Central memory CD4-positive, alpha-beta T cell (primary cell): ENCODE results near the gene TYMP.

Experiments
- DNase-seq: peaks from one replicate; pipeline ENCODE4 v3.0.0; 2022
- total RNA-seq, 3 experiments: gene quantifications; one replicate each; lab custom pipeline; 2026; lab: John Stamatoyannopoulos, UW

TYMP gene
- total RNA-seq: 7.9 to 44.7 (median 13.3) reads per million in 3 experiments

- peak; percentile 50 for DNase-seq
Observed at GRCh38 chr22:50529897-50530579, at the start of gene TYMP. TSS of gene TYMP (minus strand) at chr22:50530012. CDS start at chr22:50529709, 303 bp downstream.

- DNase-seq: no peak
Observed at GRCh38 chr22:50578776-50579310, 49.0 kb upstream of the TYMP start.

- no peak for DNase-seq
Observed at GRCh38 chr22:50577987-50578775, 48.4 kb upstream of the TYMP start, which contains the start of gene CPT1B. TSS of gene CPT1B (minus strand) at chr22:50578427. CDS start at chr22:50577915, 512 bp downstream.

GRCh38 chr22:50577697-50577986 lies 47.8 kb upstream of the TYMP start:
- DNase-seq: no peak

- DNase-seq: no peak
Observed at GRCh38 chr22:50576806-50577696, 47.2 kb upstream of the TYMP start.

GRCh38 chr22:50576070-50576469 lies 46.3 kb upstream of the TYMP start:
- DNase-seq: no peak

- DNase-seq: no peak
Observed at GRCh38 chr22:50575426-50575941, 45.7 kb upstream of the TYMP start.

- no peak for DNase-seq
Observed at GRCh38 chr22:50574383-50574755, 44.6 kb upstream of the TYMP start.

GRCh38 chr22:50573491-50574382 lies 43.9 kb upstream of the TYMP start:
- no peak for DNase-seq

GRCh38 chr22:50572965-50573364 lies 43.2 kb upstream of the TYMP start:
- no peak for DNase-seq

GRCh38 chr22:50571264-50572175 lies 41.7 kb upstream of the TYMP start:
- DNase-seq: no peak

- DNase-seq: no peak
Observed at GRCh38 chr22:50570861-50571260, 41.0 kb upstream of the TYMP start.

- no peak for DNase-seq
Observed at GRCh38 chr22:50569896-50570535, 40.2 kb upstream of the TYMP start.

- DNase-seq: no peak
Observed at GRCh38 chr22:50569041-50569459, 39.2 kb upstream of the TYMP start.

- no peak for DNase-seq
Observed at GRCh38 chr22:50568626-50569025, 38.8 kb upstream of the TYMP start.

- no peak for DNase-seq
Observed at GRCh38 chr22:50567721-50568252, 38.0 kb upstream of the TYMP start.

- DNase-seq: no peak
Observed at GRCh38 chr22:50564289-50564688, 34.5 kb upstream of the TYMP start.

- DNase-seq: no peak
Observed at GRCh38 chr22:50563413-50564160, 33.8 kb upstream of the TYMP start.
